ENCODE measurements around the gene ARID3A. TPM values are rescaled to one million over a fixed set of nuclear protein-coding genes. Genes with fewer than 3 reads are reported as not detected.

Gene ARID3A
- total RNA-seq, 1 experiment from 2014 or later, result 239 TPM

DNA sequence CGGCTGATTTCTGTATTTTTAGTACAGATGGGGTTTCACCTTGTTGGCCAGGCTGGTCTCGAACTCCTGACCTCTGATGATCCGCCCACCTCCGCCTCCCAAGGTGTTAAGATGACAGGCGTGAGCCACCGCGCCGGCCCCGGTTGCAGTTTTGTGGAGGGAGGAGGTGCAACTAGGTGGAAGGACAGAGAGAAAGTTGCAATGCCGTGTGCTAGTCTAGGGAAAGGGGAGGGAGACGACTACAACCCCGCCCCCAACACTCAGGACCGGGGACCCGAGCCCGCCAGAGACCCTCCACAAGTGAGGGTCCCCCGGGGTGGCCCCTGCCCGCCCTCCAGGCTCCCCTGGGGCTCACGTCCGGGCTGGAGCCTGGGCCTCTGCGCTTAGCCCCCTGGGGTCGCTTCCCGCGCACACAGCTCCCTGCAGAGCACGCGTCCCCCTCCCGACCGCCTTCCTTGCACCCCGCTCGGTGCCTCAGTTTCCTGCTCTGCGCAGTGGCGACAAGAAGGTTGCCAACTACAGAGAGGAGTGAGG is 1.2 kb upstream of the ARID3A start:
- DNase-seq, result peak; percentile 54 to 62
- no peaks in the 10 kb centered on the region for H3K4me1 Mint-ChIP-seq (ENCODE audit: low read depth, unreplicated experiment)
- intact Hi-C loops (cut with micrococcal nuclease; ENCODE audit: unreplicated experiment), result loop anchor here (1.0 to 2.0 kb wide), 3 partner anchors 28 to 60 kb away; partner anchors contain the start of gene WDR18
- peak overlapping the region; percentile 82 for H3K27ac Mint-ChIP-seq (ENCODE audit: unreplicated experiment)
- Histone ChIP-seq H3K9me3 (no peaks in the 10 kb centered on the region), H3K4me3 (ENCODE audit: low read depth, low read length) (peak overlapping the region; percentile 98), H3K36me3 (ENCODE audit: control insufficient read depth, insufficient read depth, low read length) (peaks cover 1% of the 10 kb centered on the region), H3K27me3 (replicated peaks; ENCODE audit: control insufficient read depth, insufficient read depth, low read length) (no peaks in the 10 kb centered on the region), H3K4me1 (peaks cover 32% of the 10 kb centered on the region)
- H3K9me3 Mint-ChIP-seq (ENCODE audit: unreplicated experiment), result no peaks in the 10 kb centered on the region
- ChIA-PET POLR2A (interaction anchor here (0.6 to 2.1 kb wide), 3 partner anchors 22 to 173 kb away, joined by 3 to 11 read pairs (median 9); partner anchors contain the start of gene WDR18), CTCF (interaction anchor here (0.5 to 2.3 kb wide), 4 partner anchors 32 to 59 kb away, joined by 3 to 16 read pairs (median 5); partner anchors contain the start of gene WDR18)
- H3K4me3 Mint-ChIP-seq (ENCODE audit: unreplicated experiment), result peak overlapping the region; percentile 85
- TF ChIP-seq CTCF (IDR thresholded peaks at IDR 0.05; ENCODE audit: insufficient read depth in 1 of 2, low read depth in 1 of 2, low read length in 1 of 2, severe bottlenecking in 1 of 2, unreplicated experiment in 1 of 2), result no peak
- BruUV-seq (replicated peaks), result no TSS peak
- no peaks in the 10 kb centered on the region for H3K27me3 Mint-ChIP-seq (ENCODE audit: insufficient read depth, unreplicated experiment)
- peaks cover 21% of the 10 kb centered on the region for H3K36me3 Mint-ChIP-seq (ENCODE audit: insufficient read depth, unreplicated experiment)

- H3K27ac Mint-ChIP-seq (ENCODE audit: unreplicated experiment), result peak overlapping the region; percentile 82
- BruUV-seq (replicated peaks), result no TSS peak
- peak overlapping the region; percentile 98 for H3K4me3 ChIP-seq (ENCODE audit: low read depth, low read length)
- POLR2A ChIA-PET, result interaction anchor here (0.6 to 1.0 kb wide), 2 partner anchors 21 to 173 kb away, joined by 3 to 9 read pairs; no protein-coding TSS in a partner anchor
- peaks cover 32% of the 10 kb centered on the region for H3K4me1 ChIP-seq
- peak overlapping the region; percentile 85 for H3K4me3 Mint-ChIP-seq (ENCODE audit: unreplicated experiment)
- TF ChIP-seq CTCF (IDR thresholded peaks at IDR 0.05; ENCODE audit: insufficient read depth in 1 of 2, low read depth in 1 of 2, low read length in 1 of 2, severe bottlenecking in 1 of 2, unreplicated experiment in 1 of 2), result no peak
- peaks cover 26% of the 10 kb centered on the region for H3K36me3 Mint-ChIP-seq (ENCODE audit: insufficient read depth, unreplicated experiment)
- H3K27me3 Mint-ChIP-seq (ENCODE audit: insufficient read depth, unreplicated experiment), result no peaks in the 10 kb centered on the region
- peak; percentile 68 to 73 for DNase-seq
- CTCF ChIA-PET, result interaction anchor here (0.6 to 1.6 kb wide), 2 partner anchors 31 to 59 kb away, joined by 3 to 6 read pairs; partner anchors contain the start of gene WDR18
- H3K4me1 Mint-ChIP-seq (ENCODE audit: low read depth, unreplicated experiment), result no peaks in the 10 kb centered on the region
- no peaks in the 10 kb centered on the region for H3K27me3 ChIP-seq (replicated peaks; ENCODE audit: control insufficient read depth, insufficient read depth, low read length)
- intact Hi-C loops (cut with micrococcal nuclease; ENCODE audit: unreplicated experiment), result loop anchor here (1.0 to 2.0 kb wide), 3 partner anchors 28 to 59 kb away; partner anchors contain the start of gene WDR18
- H3K9me3 Mint-ChIP-seq (ENCODE audit: unreplicated experiment), result no peaks in the 10 kb centered on the region
- no peaks in the 10 kb centered on the region for H3K9me3 ChIP-seq
- H3K36me3 ChIP-seq (ENCODE audit: control insufficient read depth, insufficient read depth, low read length), result peaks cover 1% of the 10 kb centered on the region
These were observed 729 bp upstream of the ARID3A start for GRCh38 chr19:925087-925525.

- BruUV-seq (replicated peaks), result TSS peak; percentile 70
- peaks cover 34% of the 10 kb centered on the region for H3K36me3 Mint-ChIP-seq (ENCODE audit: insufficient read depth, unreplicated experiment)
- H3K4me1 Mint-ChIP-seq (ENCODE audit: low read depth, unreplicated experiment), result no peaks in the 10 kb centered on the region
- DNase-seq, result no peak
- ChIA-PET CTCF (no interaction called here), POLR2A (interaction anchor here (1.0 kb wide), 1 partner anchor 30 kb away, joined by 6 read pairs; no protein-coding TSS in a partner anchor)
- no peak overlapping the region for H3K27ac Mint-ChIP-seq (ENCODE audit: unreplicated experiment)
- no peak for TF ChIP-seq CTCF (IDR thresholded peaks at IDR 0.05; ENCODE audit: insufficient read depth in 1 of 2, low read depth in 1 of 2, low read length in 1 of 2, severe bottlenecking in 1 of 2, unreplicated experiment in 1 of 2)
- H3K36me3 ChIP-seq (ENCODE audit: control insufficient read depth, insufficient read depth, low read length), result peaks cover 3% of the 10 kb centered on the region
- peak overlapping the region; percentile 85 for H3K4me3 Mint-ChIP-seq (ENCODE audit: unreplicated experiment)
- intact Hi-C loops (cut with micrococcal nuclease; ENCODE audit: unreplicated experiment), result no loop called here
- H3K9me3 ChIP-seq, result no peaks in the 10 kb centered on the region
- H3K4me1 ChIP-seq, result peaks cover 37% of the 10 kb centered on the region
- H3K9me3 Mint-ChIP-seq (ENCODE audit: unreplicated experiment), result no peaks in the 10 kb centered on the region
- H3K27me3 Mint-ChIP-seq (ENCODE audit: insufficient read depth, unreplicated experiment), result no peaks in the 10 kb centered on the region
- peak overlapping the region; percentile 98 for H3K4me3 ChIP-seq (ENCODE audit: low read depth, low read length)
- no peaks in the 10 kb centered on the region for H3K27me3 ChIP-seq (replicated peaks; ENCODE audit: control insufficient read depth, insufficient read depth, low read length)
These were observed 421 bp downstream of the ARID3A start for GRCh38 chr19:926323-926588.
